Prostate gland (tissue), 2 donors: ENCODE data around the gene PIAS4.

Experiments
- CTCF ChIP-seq, 4 experiments: fragments of 200-600 bp in 2 of 4; fragments of 450-650 bp in 2 of 4; sonication (generic) in 2 of 4; IDR thresholded peaks; 1 replicate in 3 of 4; 2 replicates in 1 of 4; pipeline ENCODE4 v1.5.1; 2016 to 2019; ENCODE audit warnings: antibody characterized with exemption in 4 of 4, mild to moderate bottlenecking in 2 of 4, moderate library complexity in 2 of 4
- POLR2A ChIP-seq: fragments of 450-650 bp; IDR thresholded peaks from one replicate; pipeline ENCODE4 v1.6.1; 2016; ENCODE audit warnings: antibody characterized with exemption, mild to moderate bottlenecking
- POLR2AphosphoS5 ChIP-seq: sonication (generic); formaldehyde crosslinking; IDR thresholded peaks from one replicate; pipeline ENCODE4 v1.6.1; 2017; ENCODE audit warnings: antibody characterized with exemption

DNA sequence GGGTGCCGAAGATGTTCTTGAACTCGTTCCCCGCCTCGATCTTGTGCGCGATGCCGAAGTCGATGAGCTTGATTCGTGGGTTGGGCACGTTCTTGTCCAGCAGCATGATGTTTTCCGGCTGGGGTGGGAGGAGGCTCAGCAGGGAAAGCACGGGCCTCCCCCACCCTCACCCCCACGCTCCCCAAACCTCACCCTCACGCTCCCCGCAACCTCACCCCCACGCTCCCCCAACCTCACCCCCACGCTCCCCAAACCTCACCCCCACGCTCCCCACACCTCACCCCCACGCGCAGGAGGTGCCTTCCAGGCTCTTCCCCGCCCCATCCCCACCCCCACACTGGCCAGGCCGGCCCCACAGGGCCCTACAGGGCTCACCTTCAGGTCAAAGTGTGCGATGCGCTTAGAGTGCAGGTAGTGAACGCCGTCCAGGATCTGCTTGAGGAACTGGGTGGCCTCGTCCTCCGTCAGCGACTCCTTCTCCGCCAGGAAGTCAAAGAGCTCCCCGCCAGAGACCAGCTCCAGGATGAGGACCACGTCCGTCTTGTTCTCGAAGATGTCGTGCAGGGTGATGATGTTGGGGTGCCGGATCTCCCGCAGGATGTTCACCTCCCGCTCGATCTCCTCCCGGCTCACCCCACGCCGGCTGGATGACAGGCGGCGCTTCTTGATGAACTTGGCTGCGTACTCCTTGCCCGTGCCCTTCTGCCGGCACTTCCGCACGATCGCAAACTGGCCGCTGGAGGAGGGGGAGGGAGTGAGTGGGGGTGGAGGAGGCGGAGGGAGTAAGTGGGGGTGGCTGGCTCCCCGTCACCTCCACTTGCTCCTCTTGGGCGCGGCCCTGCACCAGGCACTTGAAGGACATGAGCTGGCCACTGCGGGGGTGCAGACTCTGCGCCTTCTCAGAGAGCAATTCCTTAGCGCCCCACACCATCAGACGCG, 43.0 kb upstream of the PIAS4 start:
- TF ChIP-seq CTCF (IDR thresholded peaks at IDR 0.05): no peak
- TF ChIP-seq POLR2AphosphoS5: no peak
- no peak for TF ChIP-seq POLR2A
